AG09319 (cell line): Measurements from ENCODE around the gene IGFBP1.

ENCODE experiments used
- DNase-seq: peaks from one replicate; pipeline ENCODE4 v3.0.0-alpha.2; 2010; ENCODE audit warnings: low read depth; ENCODE audit errors: extremely low read depth
- CTCF ChIP-seq: IDR thresholded peaks from 2 replicates; pipeline ENCODE4 v1.5.1; 2011; ENCODE audit warnings: low read depth, mild to moderate bottlenecking, inconsistent platforms, low read length, moderate library complexity

The IGFBP1 gene

GRCh38 chr7:45886931-45887667, 1.2 kb upstream of the IGFBP1 start:
- TF ChIP-seq CTCF: no peak

GRCh38 chr7:45888993-45889366, 692 bp downstream of the IGFBP1 start:
- DNase-seq: no peak
- no peak for TF ChIP-seq CTCF

More at GRCh38 chr7:45886931-45887667, 1.2 kb upstream of the IGFBP1 start:
- no peak for DNase-seq

- TF ChIP-seq CTCF: no peak
- no peak for DNase-seq
These were observed 1.2 kb downstream of the IGFBP1 start for GRCh38 chr7:45889367-45890067.

- no peak for TF ChIP-seq CTCF
- no peak for DNase-seq
These were observed 2.0 kb downstream of the IGFBP1 start for GRCh38 chr7:45890125-45890901.

GRCh38 chr7:45890902-45891461, 2.7 kb downstream of the IGFBP1 start:
- DNase-seq: no peak

More at GRCh38 chr7:45890902-45891461, 2.7 kb downstream of the IGFBP1 start:
- TF ChIP-seq CTCF: peak; percentile 56
